Nephron (organoid): ENCODE data around the gene UBE2E1.
"Not testable (repeated sequence)": the region's sequence is repeated elsewhere in the genome, so short reads cannot be mapped to it uniquely, and the experiment has no call there.

Experiments
- H3K27ac Mint-ChIP-seq, 3 experiments: 2 replicates each; pipeline ENCODE4 v1.8.0; 2020; ENCODE audit warnings: mixed read lengths in 3 of 3, mild to moderate bottlenecking in 2 of 3, moderate library complexity in 1 of 3
- H3K27me3 Mint-ChIP-seq: 2 replicates; pipeline ENCODE4 v1.8.0; 2021; ENCODE audit warnings: low read depth, mild to moderate bottlenecking, moderate library complexity, mixed read lengths
- H3K36me3 Mint-ChIP-seq: 2 replicates; pipeline ENCODE4 v1.8.0; 2020; ENCODE audit warnings: low read depth, mixed read lengths
- H3K4me1 Mint-ChIP-seq: 2 replicates; pipeline ENCODE4 v1.8.0; 2020; ENCODE audit warnings: mixed read lengths
- H3K4me3 Mint-ChIP-seq, 3 experiments: 2 replicates each; pipeline ENCODE4 v1.8.0; 2020; ENCODE audit warnings: mild to moderate bottlenecking in 3 of 3, mixed read lengths in 3 of 3, moderate library complexity in 2 of 3
- H3K9me3 Mint-ChIP-seq: 2 replicates; pipeline ENCODE4 v1.8.0; 2020; ENCODE audit warnings: mixed read lengths
- CTCF ChIP-seq, 3 experiments: fragments of 200-600 bp; sonication (generic); IDR thresholded peaks; one replicate each; pipeline ENCODE4 v1.5.0; 2021; ENCODE audit warnings: antibody characterized with exemption in 3 of 3; ENCODE audit not compliant: unreplicated experiment in 3 of 3

The UBE2E1 gene

GRCh38 chr3:23911397-23911796, 105.6 kb downstream of the UBE2E1 start:
- H3K27me3 Mint-ChIP-seq: no peaks in the 10 kb centered on the region
- no peak overlapping the region for H3K4me3 Mint-ChIP-seq
- H3K4me1 Mint-ChIP-seq: peaks cover 24% of the 10 kb centered on the region
- H3K36me3 Mint-ChIP-seq: peaks cover 41% of the 10 kb centered on the region
- H3K9me3 Mint-ChIP-seq: no peaks in the 10 kb centered on the region
- H3K27ac Mint-ChIP-seq: no peak overlapping the region
- no peak for TF ChIP-seq CTCF (IDR thresholded peaks at IDR 0.05; ENCODE audit: unreplicated experiment in 3 of 3)

- H3K9me3 Mint-ChIP-seq, H3K4me3 Mint-ChIP-seq, H3K27me3 Mint-ChIP-seq, H3K27ac Mint-ChIP-seq: not testable (repeated sequence)
- peaks cover 33% of the 10 kb centered on the region for H3K36me3 Mint-ChIP-seq
- H3K4me1 Mint-ChIP-seq: peaks cover 24% of the 10 kb centered on the region
Measured at GRCh38 chr3:23912335-23912734, 106.6 kb downstream of the UBE2E1 start.

- H3K4me1 Mint-ChIP-seq: peaks cover 30% of the 10 kb centered on the region
- no peak for TF ChIP-seq CTCF (IDR thresholded peaks at IDR 0.05; ENCODE audit: unreplicated experiment in 3 of 3)
- peaks cover 33% of the 10 kb centered on the region for H3K36me3 Mint-ChIP-seq
- H3K27me3 Mint-ChIP-seq: no peaks in the 10 kb centered on the region
- no peak overlapping the region for H3K4me3 Mint-ChIP-seq
- H3K27ac Mint-ChIP-seq: no peak overlapping the region
- no peaks in the 10 kb centered on the region for H3K9me3 Mint-ChIP-seq
Measured at GRCh38 chr3:23913182-23913581, 107.4 kb downstream of the UBE2E1 start.

- H3K4me3 Mint-ChIP-seq: peak overlapping the region; percentile 35 to 100 (median 38)
- H3K9me3 Mint-ChIP-seq: no peaks in the 10 kb centered on the region
- peaks cover 41% of the 10 kb centered on the region for H3K36me3 Mint-ChIP-seq
- TF ChIP-seq CTCF (IDR thresholded peaks at IDR 0.05; ENCODE audit: unreplicated experiment in 3 of 3): no peak
- H3K27ac Mint-ChIP-seq: peak overlapping the region in 1 of 3 experiments; percentile 19
- H3K27me3 Mint-ChIP-seq: no peaks in the 10 kb centered on the region
- H3K4me1 Mint-ChIP-seq: peaks cover 39% of the 10 kb centered on the region
Measured at GRCh38 chr3:23913873-23914743, 108.4 kb downstream of the UBE2E1 start.

- peak overlapping the region; percentile 24 to 99 (median 81) for H3K27ac Mint-ChIP-seq
- H3K9me3 Mint-ChIP-seq: no peaks in the 10 kb centered on the region
- H3K4me3 Mint-ChIP-seq: peak overlapping the region; percentile 100
- peaks cover 49% of the 10 kb centered on the region for H3K4me1 Mint-ChIP-seq
- H3K36me3 Mint-ChIP-seq: peaks cover 44% of the 10 kb centered on the region
- H3K27me3 Mint-ChIP-seq: no peaks in the 10 kb centered on the region
- TF ChIP-seq CTCF (IDR thresholded peaks at IDR 0.05; ENCODE audit: unreplicated experiment in 3 of 3): no peak
Measured at GRCh38 chr3:23915537-23916108, 109.9 kb downstream of the UBE2E1 start.

GRCh38 chr3:23916152-23916885, 110.6 kb downstream of the UBE2E1 start:
- Mint-ChIP-seq H3K9me3 (no peaks in the 10 kb centered on the region), H3K4me1 (peaks cover 50% of the 10 kb centered on the region), H3K36me3 (peaks cover 46% of the 10 kb centered on the region)

More at GRCh38 chr3:23916152-23916885, 110.6 kb downstream of the UBE2E1 start:
- no peaks in the 10 kb centered on the region for H3K27me3 Mint-ChIP-seq
- peak overlapping the region; percentile 98 to 100 (median 99) for H3K27ac Mint-ChIP-seq
- peak overlapping the region; percentile 100 for H3K4me3 Mint-ChIP-seq
- TF ChIP-seq CTCF (IDR thresholded peaks at IDR 0.05; ENCODE audit: unreplicated experiment in 3 of 3): no peak
